ENCODE results near the gene ZBTB7C. TPM values are rescaled to one million over a fixed set of nuclear protein-coding genes. Genes with fewer than 3 reads are reported as not detected.

The ZBTB7C gene
- total RNA-seq, 2 donors from 2014 or later: not detected

DNA sequence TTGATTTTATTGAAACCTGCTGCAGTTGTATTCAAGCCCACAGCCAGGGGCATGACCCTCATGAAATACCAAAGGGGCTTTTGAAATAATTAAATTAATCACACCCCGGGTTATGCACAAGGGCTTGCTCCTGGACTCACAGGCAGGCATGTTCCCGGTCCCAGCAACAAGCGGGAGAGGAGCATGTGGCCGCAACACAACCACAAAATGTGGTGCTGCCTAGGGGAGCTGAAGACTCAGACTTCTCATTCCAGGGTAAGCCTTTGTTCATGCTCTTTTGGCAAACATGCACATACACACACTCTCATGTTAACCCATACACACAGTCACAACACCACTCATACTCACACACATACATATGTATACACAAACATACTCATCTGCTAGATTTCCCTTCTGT lies 245.1 kb downstream of the ZBTB7C start:
- no peak overlapping the region for H3K4me3 Mint-ChIP-seq
- no peak overlapping the region for H3K27ac Mint-ChIP-seq
- DNase-seq (ENCODE audit: low spot score) (no peak), ATAC-seq (no peak)
- no peaks in the 10 kb centered on the region for H3K36me3 Mint-ChIP-seq
- H3K27me3 Mint-ChIP-seq: peaks cover 3 to 8% of the 10 kb centered on the region in 2 donors
- peaks cover 0 to 9% of the 10 kb centered on the region in 2 donors for H3K4me1 Mint-ChIP-seq (ENCODE audit: low read depth in 2 of 2)
- no peaks in the 10 kb centered on the region for H3K9me3 Mint-ChIP-seq

DNA sequence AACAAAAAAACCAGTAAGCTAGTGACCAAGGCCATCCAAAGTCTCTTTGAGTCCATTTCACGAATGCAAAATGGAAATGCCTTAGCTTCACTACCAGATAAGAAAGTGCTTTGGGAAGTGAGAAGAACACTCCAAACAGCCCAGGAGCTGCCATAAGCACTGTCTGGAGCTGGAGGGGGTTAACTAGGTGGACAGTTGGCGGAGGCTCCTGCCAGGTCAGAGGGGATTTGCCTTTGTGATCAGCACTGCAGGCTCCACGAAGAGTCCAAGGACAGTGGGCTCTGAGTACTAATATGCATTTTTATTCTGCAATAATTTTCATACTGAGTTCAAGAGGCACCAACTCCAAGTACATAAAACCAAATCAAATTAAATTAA lies 245.5 kb downstream of the ZBTB7C start:
- ATAC-seq (no peak), DNase-seq (ENCODE audit: low spot score) (no peak)
- Mint-ChIP-seq H3K27ac (no peak overlapping the region), H3K4me3 (no peak overlapping the region), H3K4me1 (ENCODE audit: low read depth in 2 of 2) (peaks cover 0 to 9% of the 10 kb centered on the region in 2 donors), H3K9me3 (no peaks in the 10 kb centered on the region), H3K36me3 (no peaks in the 10 kb centered on the region), H3K27me3 (peaks cover 3 to 8% of the 10 kb centered on the region in 2 donors)

DNA sequence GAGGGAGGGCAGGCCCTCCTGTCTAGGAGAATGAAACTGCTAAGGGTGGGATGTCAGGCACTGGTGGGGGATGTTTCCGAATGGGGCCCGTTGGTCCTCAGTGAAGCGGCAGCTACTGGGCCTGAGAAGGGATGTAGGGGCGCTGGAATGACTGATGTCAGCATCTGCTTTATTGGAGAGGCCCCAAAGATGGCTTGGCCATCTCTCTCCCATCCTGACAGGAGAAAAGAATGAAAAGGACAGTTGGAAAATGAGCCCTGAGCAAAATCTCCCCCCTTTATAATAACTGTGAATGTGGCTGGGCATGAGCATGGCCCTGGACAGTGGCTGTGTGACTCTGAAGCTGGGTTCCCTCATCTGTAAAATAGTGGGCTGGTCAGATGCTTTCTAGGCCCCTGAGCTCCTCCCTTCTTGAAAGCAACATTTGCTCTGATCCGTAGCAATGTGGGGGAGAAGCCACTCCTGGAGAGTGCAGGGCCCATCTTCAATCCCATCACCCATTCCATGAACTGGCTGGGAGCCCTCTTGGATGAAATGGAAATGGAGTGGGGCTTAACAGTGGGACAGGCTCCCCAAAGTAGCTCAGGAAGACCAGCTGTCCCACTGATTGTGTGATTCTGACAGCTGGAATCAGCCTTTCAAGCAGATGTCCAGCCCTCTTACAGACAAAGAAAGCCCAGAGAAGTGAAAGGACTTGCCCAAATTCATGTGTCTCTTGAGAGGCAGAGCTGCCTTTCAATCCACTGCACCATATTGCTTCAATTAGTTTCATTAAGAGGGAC lies 246.0 kb downstream of the ZBTB7C start:
- Mint-ChIP-seq H3K27me3 (peaks cover 3 to 8% of the 10 kb centered on the region in 2 donors), H3K27ac (no peak overlapping the region), H3K4me1 (ENCODE audit: low read depth in 2 of 2) (peaks cover 0 to 9% of the 10 kb centered on the region in 2 donors), H3K9me3 (no peaks in the 10 kb centered on the region), H3K36me3 (no peaks in the 10 kb centered on the region), H3K4me3 (peak overlapping the region; percentile 50)
- DNase-seq (ENCODE audit: low spot score) (no peak), ATAC-seq (no peak)

DNA sequence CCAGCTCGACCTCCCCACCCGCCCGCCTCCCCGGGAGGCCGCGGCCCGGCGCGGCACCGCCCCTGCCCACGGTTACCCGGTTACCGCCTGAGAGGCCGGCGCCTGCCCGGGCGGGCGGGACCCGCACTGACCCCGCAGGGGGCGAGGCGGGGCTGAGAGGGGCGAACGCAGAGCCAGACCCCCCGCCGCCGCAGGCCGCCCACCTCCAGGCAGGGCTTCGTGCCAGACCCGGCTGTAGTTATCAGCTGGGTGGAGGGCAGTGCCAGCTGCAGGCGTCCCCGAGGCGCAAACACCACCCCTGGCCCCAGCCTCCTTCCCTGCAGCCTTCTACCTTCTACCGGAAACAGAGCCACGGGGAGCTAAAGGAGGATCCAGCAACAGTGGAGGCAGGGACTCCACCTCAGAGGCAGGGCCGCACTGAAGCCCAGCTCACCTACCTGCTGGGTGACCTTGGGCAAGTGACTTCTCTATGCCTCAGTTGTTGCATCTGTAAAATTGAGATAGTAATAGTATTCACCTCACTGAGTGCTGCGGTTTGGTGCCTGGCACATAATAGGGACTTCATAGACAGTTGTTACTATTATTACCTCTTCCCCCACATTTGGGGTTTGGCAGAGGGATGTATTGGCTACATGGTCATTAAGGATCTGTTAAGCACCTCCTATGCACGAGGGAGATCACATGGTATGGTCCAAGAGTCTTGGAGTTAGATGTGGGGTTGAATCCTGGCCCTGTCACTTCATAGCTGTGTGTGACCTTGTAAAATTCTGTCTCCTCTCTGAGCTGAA lies 247.1 kb downstream of the ZBTB7C start:
- DNase-seq (ENCODE audit: low spot score): no peak
- H3K27ac Mint-ChIP-seq: no peak overlapping the region
- no peaks in the 10 kb centered on the region for H3K36me3 Mint-ChIP-seq
- peak in 1 of 2 donors; percentile 66 for ATAC-seq
- no peaks in the 10 kb centered on the region for H3K9me3 Mint-ChIP-seq
- H3K4me1 Mint-ChIP-seq (ENCODE audit: low read depth in 2 of 2): peaks cover 0 to 7% of the 10 kb centered on the region in 2 donors
- H3K27me3 Mint-ChIP-seq: peaks cover 0 to 3% of the 10 kb centered on the region in 2 donors
- H3K4me3 Mint-ChIP-seq: peak overlapping the region; percentile 50

DNA sequence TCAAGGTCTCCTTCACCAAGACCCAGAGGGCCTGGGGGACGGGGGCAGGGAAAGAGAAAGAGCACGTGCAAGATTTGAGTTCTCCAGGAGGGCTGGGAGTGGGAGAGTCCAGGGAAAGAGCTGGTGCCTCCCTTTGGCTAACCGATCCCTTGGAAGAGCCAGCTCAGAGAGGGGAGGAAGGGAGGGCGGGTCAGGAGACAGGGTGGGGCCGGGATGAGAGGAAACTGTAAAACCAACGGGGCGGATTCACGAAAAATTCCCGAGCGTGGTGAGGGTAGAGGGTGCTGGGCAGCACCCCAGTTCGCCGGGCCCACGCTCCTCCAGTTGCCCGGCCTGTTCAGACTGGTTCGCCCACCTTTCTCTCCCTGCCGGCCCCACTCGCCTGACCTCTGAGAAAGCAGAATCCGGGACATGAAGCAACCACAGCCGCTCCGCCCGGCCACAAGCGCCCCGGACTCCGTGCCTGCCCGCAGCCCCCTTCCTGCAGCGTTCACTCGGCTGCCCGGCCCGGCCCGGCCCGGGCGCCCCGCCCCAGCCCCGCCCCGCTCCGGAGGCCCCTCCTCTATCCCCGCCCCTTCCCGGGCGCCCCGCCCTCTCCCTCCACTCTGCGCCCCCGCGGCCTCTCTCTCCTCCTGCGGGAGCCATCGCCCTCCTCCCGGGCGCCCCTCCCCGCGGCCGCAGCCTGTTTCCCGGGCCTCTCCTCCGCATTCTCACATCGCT lies 247.8 kb downstream of the ZBTB7C start:
- peak; percentile 96 to 97 for ATAC-seq
- Mint-ChIP-seq H3K4me3 (peak overlapping the region; percentile 44), H3K4me1 (ENCODE audit: low read depth in 2 of 2) (peaks cover 0 to 7% of the 10 kb centered on the region in 2 donors), H3K36me3 (no peaks in the 10 kb centered on the region), H3K9me3 (no peaks in the 10 kb centered on the region), H3K27ac (no peak overlapping the region), H3K27me3 (peaks cover 0 to 3% of the 10 kb centered on the region in 2 donors)
- peak; percentile 85 for DNase-seq (ENCODE audit: low spot score)

DNA sequence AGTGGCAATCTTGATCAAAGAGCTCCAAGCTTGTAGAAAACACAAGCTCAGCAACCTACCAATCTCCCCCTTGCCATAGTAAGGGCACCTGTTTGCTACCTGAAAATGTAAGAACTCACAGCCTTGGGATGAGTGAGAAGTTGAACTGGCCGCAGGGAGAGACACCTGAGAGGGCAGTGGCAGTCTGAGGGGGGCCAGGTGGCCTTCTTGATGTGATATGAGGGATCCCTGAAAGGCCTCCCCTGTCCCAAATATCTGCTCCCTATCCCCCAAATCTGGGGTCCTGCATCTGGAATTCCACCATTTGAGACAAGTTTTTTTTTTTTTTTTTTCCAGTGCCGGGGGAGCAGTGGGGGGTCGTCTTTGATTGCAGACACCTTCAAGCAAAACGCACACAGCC lies 248.6 kb downstream of the ZBTB7C start:
- peaks cover 6 to 8% of the 10 kb centered on the region in 2 donors for H3K27me3 Mint-ChIP-seq
- DNase-seq (ENCODE audit: low spot score) (no peak), ATAC-seq (no peak)
- H3K9me3 Mint-ChIP-seq: no peaks in the 10 kb centered on the region
- H3K4me1 Mint-ChIP-seq (ENCODE audit: low read depth in 2 of 2): peaks cover 4 to 7% of the 10 kb centered on the region in 2 donors
- H3K27ac Mint-ChIP-seq: peak overlapping the region in 1 of 2 donors; percentile 29
- H3K4me3 Mint-ChIP-seq: peak overlapping the region; percentile 44
- no peaks in the 10 kb centered on the region for H3K36me3 Mint-ChIP-seq

DNA sequence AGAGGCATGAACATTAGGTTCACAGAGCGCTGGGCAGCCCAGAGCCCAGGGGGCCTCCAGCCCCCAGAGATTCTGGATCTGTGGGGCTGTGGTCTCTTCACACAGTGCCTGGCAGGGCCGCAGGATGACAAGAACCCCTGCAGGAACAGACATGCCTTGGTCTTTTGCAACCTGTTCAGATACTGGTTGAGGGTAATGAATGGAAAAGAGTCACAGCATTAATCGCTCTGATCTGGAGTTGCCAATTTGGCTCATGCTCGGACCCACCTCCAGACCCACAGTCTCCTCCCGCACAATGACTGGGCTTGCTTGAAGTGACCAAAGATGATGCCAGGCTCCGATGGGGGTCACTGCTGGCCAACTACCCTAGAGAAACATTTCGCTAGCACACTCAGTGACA lies 249.4 kb downstream of the ZBTB7C start:
- Mint-ChIP-seq H3K4me3 (no peak overlapping the region), H3K27me3 (peaks cover 6 to 8% of the 10 kb centered on the region in 2 donors), H3K9me3 (no peaks in the 10 kb centered on the region), H3K27ac (no peak overlapping the region), H3K4me1 (ENCODE audit: low read depth in 2 of 2) (peaks cover 4 to 7% of the 10 kb centered on the region in 2 donors), H3K36me3 (no peaks in the 10 kb centered on the region)
- ATAC-seq (no peak), DNase-seq (ENCODE audit: low spot score) (no peak)

DNA sequence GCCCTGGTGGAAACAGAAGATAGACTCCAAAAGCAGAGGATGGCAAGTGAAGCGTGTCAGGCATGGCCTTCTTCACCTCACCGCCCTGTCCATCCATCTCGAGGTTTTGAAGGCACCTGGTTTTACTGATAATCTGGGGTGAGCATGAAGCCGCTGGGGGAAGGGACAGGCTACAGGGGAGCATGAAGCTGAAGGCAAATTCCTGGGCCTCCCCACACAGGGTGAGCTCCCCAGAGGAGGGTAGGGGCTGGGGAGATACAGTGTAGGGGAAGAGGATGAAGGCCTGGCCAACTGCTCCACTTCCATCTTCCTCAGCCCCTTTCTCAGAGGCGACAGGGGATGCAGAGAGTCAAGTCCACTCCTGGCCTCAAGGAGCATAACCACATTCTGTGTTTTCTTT lies 250.5 kb downstream of the ZBTB7C start:
- no peaks in the 10 kb centered on the region for H3K36me3 Mint-ChIP-seq
- H3K9me3 Mint-ChIP-seq: no peaks in the 10 kb centered on the region
- no peak for DNase-seq (ENCODE audit: low spot score)
- ATAC-seq: no peak
- H3K27ac Mint-ChIP-seq: no peak overlapping the region
- H3K27me3 Mint-ChIP-seq: peaks cover 6 to 8% of the 10 kb centered on the region in 2 donors
- H3K4me1 Mint-ChIP-seq (ENCODE audit: low read depth in 2 of 2): peaks cover 4 to 7% of the 10 kb centered on the region in 2 donors
- H3K4me3 Mint-ChIP-seq: no peak overlapping the region

DNA sequence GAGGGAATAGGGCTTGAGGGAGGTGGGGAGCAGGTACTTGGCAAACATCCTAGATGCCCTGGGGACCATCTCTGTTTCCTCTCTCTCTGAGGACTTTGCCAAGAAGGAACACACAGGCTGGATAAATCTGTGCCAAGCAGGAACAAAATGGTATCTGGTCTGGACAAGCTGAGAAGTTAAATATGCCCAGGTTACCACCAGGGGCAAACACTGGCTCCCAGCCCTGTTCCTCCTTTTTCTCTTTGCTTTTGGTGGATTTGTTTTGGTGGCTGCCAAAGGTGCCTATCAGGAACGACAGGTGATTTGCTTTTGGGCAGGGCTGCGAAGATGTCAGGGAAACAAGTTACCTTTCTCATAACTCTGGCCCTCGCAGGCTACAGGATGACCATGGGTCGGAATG lies 251.2 kb downstream of the ZBTB7C start:
- H3K4me1 Mint-ChIP-seq (ENCODE audit: low read depth in 2 of 2): peaks cover 4 to 7% of the 10 kb centered on the region in 2 donors
- no peak for DNase-seq (ENCODE audit: low spot score)
- no peaks in the 10 kb centered on the region for H3K36me3 Mint-ChIP-seq
- no peak for ATAC-seq
- H3K9me3 Mint-ChIP-seq: no peaks in the 10 kb centered on the region
- H3K4me3 Mint-ChIP-seq: no peak overlapping the region
- no peak overlapping the region for H3K27ac Mint-ChIP-seq
- peaks cover 6 to 8% of the 10 kb centered on the region in 2 donors for H3K27me3 Mint-ChIP-seq

DNA sequence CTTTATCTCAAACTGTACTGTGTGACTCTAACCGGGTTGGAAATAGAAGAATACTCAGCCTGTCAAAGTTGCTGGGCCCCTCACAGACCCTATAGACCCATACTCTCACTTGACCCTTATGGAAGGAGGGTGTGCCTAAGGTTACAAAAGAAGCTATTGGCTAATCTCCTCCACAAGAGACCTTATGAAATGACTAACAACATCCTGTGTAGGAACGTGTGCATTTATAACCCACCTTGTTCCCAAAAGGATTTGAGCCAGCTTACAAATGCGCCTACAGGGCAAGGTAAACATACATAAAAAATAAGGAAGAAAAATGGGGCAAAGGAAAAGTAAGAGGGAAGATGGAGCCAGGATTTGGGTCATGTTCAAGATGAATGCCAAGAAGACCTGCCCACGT lies 253.3 kb downstream of the ZBTB7C start:
- Mint-ChIP-seq H3K36me3 (no peaks in the 10 kb centered on the region), H3K27me3 (peaks cover 9 to 17% of the 10 kb centered on the region in 2 donors), H3K27ac (no peak overlapping the region), H3K9me3 (no peaks in the 10 kb centered on the region), H3K4me1 (ENCODE audit: low read depth in 2 of 2) (peaks cover 3 to 4% of the 10 kb centered on the region in 2 donors), H3K4me3 (no peak overlapping the region)
- ATAC-seq: no peak
- DNase-seq (ENCODE audit: low spot score): no peak

DNA sequence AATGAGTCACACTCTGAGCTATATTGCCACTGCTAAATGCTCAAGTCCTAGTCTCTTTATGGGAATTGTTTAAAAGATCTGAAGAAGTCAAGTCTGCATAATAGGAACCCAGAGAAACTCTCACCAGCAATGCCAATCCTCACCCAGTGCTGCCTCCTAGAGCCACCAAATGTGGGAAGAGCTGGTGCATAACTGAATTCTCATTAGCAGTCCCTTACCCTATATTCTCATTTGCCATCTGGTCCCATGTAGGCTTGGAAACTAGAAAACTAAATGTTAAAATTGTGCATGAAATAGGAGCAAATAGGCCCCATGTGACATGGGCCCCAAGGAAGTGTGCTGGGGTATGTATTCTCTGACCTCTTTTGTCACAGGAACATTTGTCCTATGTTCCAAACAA lies 254.4 kb downstream of the ZBTB7C start:
- peaks cover 0 to 4% of the 10 kb centered on the region in 2 donors for H3K4me1 Mint-ChIP-seq (ENCODE audit: low read depth in 2 of 2)
- DNase-seq (ENCODE audit: low spot score) (no peak), ATAC-seq (no peak)
- no peaks in the 10 kb centered on the region for H3K36me3 Mint-ChIP-seq
- no peaks in the 10 kb centered on the region for H3K9me3 Mint-ChIP-seq
- H3K4me3 Mint-ChIP-seq: no peak overlapping the region
- no peak overlapping the region for H3K27ac Mint-ChIP-seq
- peaks cover 9 to 17% of the 10 kb centered on the region in 2 donors for H3K27me3 Mint-ChIP-seq

DNA sequence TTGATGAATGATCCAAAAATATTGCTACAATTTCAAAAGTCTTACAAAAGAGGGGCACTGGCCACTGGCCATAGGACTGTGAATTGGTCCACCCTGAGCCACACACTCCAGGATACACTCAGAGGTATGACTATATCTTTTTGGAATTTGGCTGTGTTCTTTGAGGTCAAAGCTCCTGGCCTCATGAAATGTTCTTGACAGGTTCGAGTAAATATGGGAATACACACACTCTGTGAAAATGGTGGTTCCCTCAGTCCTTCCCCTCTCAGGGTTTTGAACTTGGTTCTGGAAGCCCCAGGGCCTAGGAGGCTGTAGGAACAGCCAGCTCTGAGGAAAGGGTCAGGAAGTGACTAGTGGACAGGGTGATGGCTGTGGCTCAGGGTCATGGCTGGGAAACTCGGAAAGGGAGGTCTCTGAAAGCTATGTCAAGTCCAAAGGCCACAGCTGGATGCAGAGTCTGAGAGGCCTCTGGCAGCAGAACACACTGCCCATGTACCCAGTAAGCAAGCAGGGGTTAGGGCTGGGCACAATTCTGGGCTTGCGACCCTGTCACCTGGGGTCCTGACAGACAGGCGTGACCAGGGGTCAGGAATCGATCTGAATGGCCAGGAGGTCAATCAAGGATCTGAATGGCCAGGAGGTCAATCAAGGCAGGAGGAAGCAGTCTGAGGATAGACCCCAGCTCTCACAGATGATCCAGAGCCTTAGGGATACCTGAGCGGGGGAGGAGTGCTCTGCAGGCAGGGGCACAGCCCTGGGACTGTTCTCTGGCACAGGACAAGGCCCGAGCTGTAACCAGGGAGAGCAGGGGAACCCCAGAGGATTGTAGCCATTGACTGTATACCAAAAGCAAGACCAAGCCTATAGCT lies 255.3 kb downstream of the ZBTB7C start:
- H3K4me1 Mint-ChIP-seq (ENCODE audit: low read depth in 2 of 2): peaks cover 0 to 4% of the 10 kb centered on the region in 2 donors
- H3K27me3 Mint-ChIP-seq: peaks cover 11 to 17% of the 10 kb centered on the region in 2 donors
- H3K9me3 Mint-ChIP-seq: no peaks in the 10 kb centered on the region
- DNase-seq (ENCODE audit: low spot score) (no peak), ATAC-seq (no peak)
- H3K36me3 Mint-ChIP-seq: no peaks in the 10 kb centered on the region
- H3K27ac Mint-ChIP-seq: no peak overlapping the region
- no peak overlapping the region for H3K4me3 Mint-ChIP-seq

DNA sequence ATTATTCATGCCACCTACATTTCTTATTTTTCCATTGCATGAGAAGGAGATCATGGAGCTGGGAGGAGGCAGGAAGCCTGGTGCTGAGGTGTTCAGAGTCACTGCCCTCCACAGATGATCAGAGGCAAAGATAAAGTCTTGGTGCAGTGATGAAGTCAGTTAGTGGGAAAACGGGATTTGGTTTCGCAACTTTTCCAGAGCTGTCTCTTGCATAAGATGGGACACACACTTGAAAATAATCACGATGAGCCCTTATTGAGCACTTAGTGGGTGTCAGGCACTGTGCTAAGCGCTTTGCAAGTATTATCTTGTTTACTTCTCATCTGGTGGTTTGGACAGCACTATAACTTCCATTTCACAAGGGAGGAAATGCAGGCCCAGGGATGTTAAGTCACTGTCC lies 256.6 kb downstream of the ZBTB7C start:
- Mint-ChIP-seq H3K4me1 (ENCODE audit: low read depth in 2 of 2) (peaks cover 0 to 4% of the 10 kb centered on the region in 2 donors), H3K36me3 (no peaks in the 10 kb centered on the region), H3K27ac (no peak overlapping the region), H3K27me3 (peaks cover 13 to 17% of the 10 kb centered on the region in 2 donors), H3K4me3 (no peak overlapping the region), H3K9me3 (no peaks in the 10 kb centered on the region)
- ATAC-seq: no peak
- DNase-seq (ENCODE audit: low spot score): no peak

Measured in natural killer cell treated with Interleukin-12 subunit alpha and Interleukin-12 subunit beta and Interleukin-15 and Interleukin-18, amount 100 ng/mL, for 72 hours (primary cell).